Bronchial epithelial cell (primary cell): ENCODE measurements around the gene ZNF423. TPM values are rescaled to one million over a fixed set of nuclear protein-coding genes. Genes with fewer than 3 reads are reported as not detected.

Source experiments
- DNase-seq: peaks from one replicate; pipeline ENCODE4 v3.0.0-alpha.2; 2010; ENCODE audit warnings: low read depth
- FAIRE-seq: peaks from 2 replicates; lab custom pipeline; 2011; peaks lifted over from hg19 to GRCh38; lab: Jason Lieb, UNC
- H3K27me3 ChIP-seq: 2 replicates; pipeline ENCODE4 v1.5.1; 2011; ENCODE audit warnings: low read length; ENCODE audit not compliant: control insufficient read depth, insufficient read depth
- H3K36me3 ChIP-seq: 2 replicates; pipeline ENCODE4 v1.5.1; 2011; ENCODE audit warnings: low read length; ENCODE audit not compliant: control insufficient read depth, insufficient read depth
- H3K4me3 ChIP-seq: 2 replicates; pipeline ENCODE4 v1.5.1; 2011; ENCODE audit warnings: mild to moderate bottlenecking, low read depth, low read length, control low read depth
- total RNA-seq: library from RNA; depleted of rRNA; stranded (reverse); fragments of >200 nt; gene quantifications from 2 replicates; pipeline ENCODE4 v1.2.1, GENCODE V29; 2014
- TF ChIP-seq, protein P1 (sequence below): IDR thresholded peaks from 2 replicates; pipeline ENCODE4 v1.5.1; 2011; ENCODE audit warnings: mild to moderate bottlenecking, moderate library complexity, low read length, control low read depth, inconsistent platforms; ENCODE audit not compliant: insufficient read depth, severe bottlenecking

ZNF423 gene
- total RNA-seq, 1 donor from 2014 or later, result under 0.01 TPM

- Histone ChIP-seq H3K27me3 (no peaks in the 10 kb centered on the region), H3K4me3 (no peak overlapping the region), H3K36me3 (no peaks in the 10 kb centered on the region)
- DNase-seq (no peak), FAIRE-seq (no peak)
- TF ChIP-seq, protein P1, sequence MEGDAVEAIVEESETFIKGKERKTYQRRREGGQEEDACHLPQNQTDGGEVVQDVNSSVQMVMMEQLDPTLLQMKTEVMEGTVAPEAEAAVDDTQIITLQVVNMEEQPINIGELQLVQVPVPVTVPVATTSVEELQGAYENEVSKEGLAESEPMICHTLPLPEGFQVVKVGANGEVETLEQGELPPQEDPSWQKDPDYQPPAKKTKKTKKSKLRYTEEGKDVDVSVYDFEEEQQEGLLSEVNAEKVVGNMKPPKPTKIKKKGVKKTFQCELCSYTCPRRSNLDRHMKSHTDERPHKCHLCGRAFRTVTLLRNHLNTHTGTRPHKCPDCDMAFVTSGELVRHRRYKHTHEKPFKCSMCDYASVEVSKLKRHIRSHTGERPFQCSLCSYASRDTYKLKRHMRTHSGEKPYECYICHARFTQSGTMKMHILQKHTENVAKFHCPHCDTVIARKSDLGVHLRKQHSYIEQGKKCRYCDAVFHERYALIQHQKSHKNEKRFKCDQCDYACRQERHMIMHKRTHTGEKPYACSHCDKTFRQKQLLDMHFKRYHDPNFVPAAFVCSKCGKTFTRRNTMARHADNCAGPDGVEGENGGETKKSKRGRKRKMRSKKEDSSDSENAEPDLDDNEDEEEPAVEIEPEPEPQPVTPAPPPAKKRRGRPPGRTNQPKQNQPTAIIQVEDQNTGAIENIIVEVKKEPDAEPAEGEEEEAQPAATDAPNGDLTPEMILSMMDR, result no peak
Measured at GRCh38 chr16:49651996-49652395, 203.9 kb downstream of the ZNF423 start.

GRCh38 chr16:49651226-49651625 lies 204.7 kb downstream of the ZNF423 start:
- TF ChIP-seq, protein P1, result no peak
- Histone ChIP-seq H3K36me3 (no peaks in the 10 kb centered on the region), H3K4me3 (no peak overlapping the region), H3K27me3 (no peaks in the 10 kb centered on the region)
- FAIRE-seq (no peak), DNase-seq (no peak)

DNA sequence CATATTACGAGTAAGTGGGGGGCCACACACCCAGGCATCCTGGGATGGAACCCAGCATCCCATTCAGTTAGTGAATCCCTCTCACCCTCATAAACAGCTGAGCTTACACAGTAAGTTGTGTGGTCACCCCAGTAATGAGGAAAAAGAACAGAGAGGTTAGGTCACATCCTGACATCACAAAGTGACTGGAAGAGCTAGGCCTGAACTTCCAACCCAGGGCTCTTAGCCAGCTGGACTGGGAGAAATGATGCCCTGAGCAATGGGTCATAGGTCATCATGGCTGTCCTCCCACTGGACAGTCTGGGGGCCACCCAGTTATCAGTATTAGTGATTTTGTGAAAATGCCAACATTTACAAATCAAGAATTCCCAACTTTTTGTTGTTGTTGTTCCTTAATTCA lies 205.3 kb downstream of the ZNF423 start:
- TF ChIP-seq, protein P1, result no peak
- FAIRE-seq (no peak), DNase-seq (no peak)
- Histone ChIP-seq H3K27me3 (no peaks in the 10 kb centered on the region), H3K36me3 (no peaks in the 10 kb centered on the region), H3K4me3 (no peak overlapping the region)

DNA sequence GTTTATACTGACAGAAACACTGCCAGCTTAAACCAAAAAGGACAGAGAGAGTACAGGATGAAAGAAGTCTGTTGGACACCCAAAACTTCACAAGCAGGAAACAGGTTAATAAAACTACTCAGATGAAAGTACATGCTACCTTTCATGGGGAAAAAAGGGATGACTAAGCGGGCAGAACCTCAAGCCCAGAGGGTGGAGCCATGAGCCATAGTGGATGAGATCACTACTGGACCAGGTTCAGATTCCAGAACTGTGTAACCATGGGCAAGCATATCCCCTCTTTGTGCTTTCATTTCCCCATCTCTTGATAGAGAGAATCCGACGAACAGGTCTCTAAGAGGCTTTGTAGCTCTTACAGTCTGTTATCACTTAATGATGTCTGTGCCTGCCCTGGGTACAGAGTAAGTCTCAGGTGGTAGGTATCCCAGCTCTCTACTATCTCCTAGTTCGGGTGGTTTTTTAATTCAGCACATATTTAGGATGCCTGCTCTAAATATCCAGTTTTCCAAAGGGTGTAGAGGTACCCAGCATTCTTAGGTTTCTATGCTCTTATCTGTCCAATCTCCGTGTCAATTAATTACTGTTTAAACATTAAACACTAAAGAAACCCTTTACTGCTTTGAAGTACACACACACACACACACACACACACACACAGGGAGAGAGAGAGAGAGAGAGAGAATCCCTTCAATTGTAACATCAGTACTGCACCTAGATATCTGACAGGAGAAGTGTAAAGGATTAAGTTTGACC lies 206.7 kb downstream of the ZNF423 start:
- Histone ChIP-seq H3K36me3 (no peaks in the 10 kb centered on the region), H3K27me3 (no peaks in the 10 kb centered on the region), H3K4me3 (no peak overlapping the region)
- peak; percentile 52 for DNase-seq
- FAIRE-seq, result no peak
- TF ChIP-seq, protein P1, result no peak

- FAIRE-seq (no peak), DNase-seq (no peak)
- Histone ChIP-seq H3K36me3 (no peaks in the 10 kb centered on the region), H3K27me3 (no peaks in the 10 kb centered on the region), H3K4me3 (no peak overlapping the region)
- TF ChIP-seq, protein P1, result no peak
Measured at GRCh38 chr16:49647673-49648072, 208.2 kb downstream of the ZNF423 start.

DNA sequence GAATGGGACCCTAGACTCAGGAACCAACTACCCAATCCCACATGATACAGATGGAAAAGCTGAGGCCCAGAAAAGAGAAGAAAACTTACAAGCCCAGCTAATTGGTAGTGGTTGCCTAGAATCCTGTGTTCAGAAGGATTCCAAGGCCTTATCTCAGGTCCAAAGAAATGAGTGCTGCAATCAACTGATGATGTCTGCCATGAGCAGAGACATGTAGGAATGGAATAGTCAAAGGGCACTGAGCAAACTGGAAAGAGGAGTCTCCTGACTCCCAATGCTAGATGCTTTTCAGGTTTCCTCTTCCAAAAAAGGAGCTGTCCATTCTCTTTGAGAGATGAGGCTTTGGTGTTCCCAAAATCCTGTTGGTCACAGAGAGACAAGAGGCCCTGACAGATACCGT lies 210.6 kb downstream of the ZNF423 start:
- TF ChIP-seq, protein P1, result no peak
- H3K4me3 ChIP-seq, result no peak overlapping the region
- FAIRE-seq (no peak), DNase-seq (no peak)
- H3K27me3 ChIP-seq, result no peaks in the 10 kb centered on the region
- no peaks in the 10 kb centered on the region for H3K36me3 ChIP-seq
